Fibroblast of mammary gland (primary cell): ENCODE results near the gene ATP5MK.
"Not testable (repeated sequence)": the region's sequence is repeated elsewhere in the genome, so short reads cannot be mapped to it uniquely, and the experiment has no call there.

Source experiments
- DNase-seq: peaks from one replicate; pipeline ENCODE4 v3.0.0-alpha.2; 2010; ENCODE audit warnings: low read depth
- H3K4me3 ChIP-seq: 2 replicates; pipeline ENCODE4 v1.5.1; 2011; ENCODE audit warnings: low read depth, mild to moderate bottlenecking, low read length, moderate library complexity; ENCODE audit not compliant: control insufficient read depth
- CTCF ChIP-seq: conservative IDR thresholded peaks from 2 replicates; pipeline ENCODE4 v1.5.1; 2011; ENCODE audit warnings: low read depth, low read length, inconsistent platforms; ENCODE audit not compliant: control insufficient read depth, insufficient read depth

ATP5MK gene

DNA sequence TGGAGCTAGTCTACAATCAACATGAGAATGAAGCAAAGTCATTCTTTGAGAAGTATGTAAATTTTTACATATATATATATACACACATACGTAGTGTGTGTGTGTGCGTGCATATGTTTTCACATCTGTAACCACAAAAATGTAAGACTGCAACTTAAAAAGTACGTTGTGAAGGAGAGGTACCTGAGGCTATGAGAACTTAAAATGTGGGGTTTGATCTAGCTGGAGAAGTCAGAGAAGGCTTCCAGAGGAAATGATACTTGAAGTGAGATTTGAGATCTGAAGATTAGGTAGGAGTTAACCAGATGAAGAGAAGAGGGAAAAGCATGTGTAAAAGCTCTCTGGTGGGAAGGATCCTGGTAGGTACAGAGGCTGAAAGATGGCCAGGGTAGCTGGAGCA, 22.7 kb downstream of the ATP5MK start:
- H3K4me3 ChIP-seq = no peak overlapping the region
- no peak for TF ChIP-seq CTCF
- DNase-seq = no peak

GRCh38 chr10:103367782-103368518, 28.3 kb downstream of the ATP5MK start, which contains the start of gene TAF5:
Gene TAF5, plus strand, starts transcription at chr10:103367976. Its CDS starts 14 bp downstream, at chr10:103367990.
- H3K4me3 ChIP-seq = peak within 1 kb of the TSS; percentile 71
- TF ChIP-seq CTCF = no peak
- peak; percentile 94 for DNase-seq

DNA sequence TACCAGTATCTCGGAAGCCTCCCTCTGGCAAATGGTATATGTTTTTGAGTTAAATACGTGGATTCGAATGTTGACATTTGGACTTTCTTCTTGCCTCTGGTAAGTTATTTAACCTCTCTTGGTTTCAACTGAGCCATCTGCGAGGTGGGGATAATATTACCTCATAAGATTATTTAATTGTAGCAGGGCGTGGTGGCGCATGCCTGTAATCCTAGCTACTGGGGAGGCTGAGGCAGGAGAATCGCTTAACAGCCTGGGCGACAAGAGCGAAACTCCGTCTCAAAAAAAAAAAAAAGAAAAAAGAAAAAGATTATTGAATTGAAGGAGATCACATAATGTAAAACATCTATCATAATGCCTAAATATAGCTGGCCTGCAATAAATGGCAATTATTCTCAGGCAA, 28.9 kb downstream of the ATP5MK start:
- H3K4me3 ChIP-seq = peak overlapping the region; percentile 71
- no peak for TF ChIP-seq CTCF
- DNase-seq = no peak

- DNase-seq = peak; percentile 2
Observed at GRCh38 chr10:103360791-103361190, 35.5 kb downstream of the ATP5MK start.

GRCh38 chr10:103359493-103359892, 36.8 kb downstream of the ATP5MK start:
- DNase-seq, H3K4me3 ChIP-seq: not testable (repeated sequence)

More at GRCh38 chr10:103360791-103361190, 35.5 kb downstream of the ATP5MK start:
- not testable (repeated sequence) for H3K4me3 ChIP-seq

DNA sequence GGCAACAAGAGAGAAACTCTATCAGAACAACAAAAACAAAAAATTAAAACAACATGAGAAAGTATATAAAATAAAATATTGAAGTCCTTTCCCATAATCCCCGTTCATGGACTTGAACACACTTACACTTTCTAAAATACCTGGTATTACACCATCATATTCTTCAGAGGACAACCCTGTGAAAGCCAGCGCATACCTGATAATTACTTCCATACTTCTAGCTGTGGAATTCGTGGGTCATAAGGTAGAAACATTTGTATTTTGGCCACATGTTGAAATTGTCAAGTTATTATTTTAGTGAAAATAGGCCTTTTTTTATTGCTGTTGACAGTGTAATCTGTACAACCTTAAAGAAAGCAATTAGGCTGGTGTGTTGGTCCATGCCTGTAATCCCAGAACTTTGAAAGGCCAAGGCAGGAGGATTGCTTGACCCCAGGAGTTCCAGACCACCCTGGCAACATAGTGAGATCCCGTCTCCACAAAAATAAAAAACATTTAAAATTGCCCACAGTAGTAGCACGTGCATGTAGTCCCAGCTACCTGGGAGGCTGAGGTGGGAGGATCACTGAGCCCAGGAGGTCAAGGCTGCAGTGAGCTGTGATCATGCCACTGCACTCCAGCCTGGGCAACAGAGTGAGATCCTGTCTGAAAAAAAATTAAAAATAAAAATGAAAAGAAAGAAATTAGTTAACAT, 40.2 kb downstream of the ATP5MK start:
- TF ChIP-seq CTCF = no peak
- DNase-seq = no peak
- no peak overlapping the region for H3K4me3 ChIP-seq

DNA sequence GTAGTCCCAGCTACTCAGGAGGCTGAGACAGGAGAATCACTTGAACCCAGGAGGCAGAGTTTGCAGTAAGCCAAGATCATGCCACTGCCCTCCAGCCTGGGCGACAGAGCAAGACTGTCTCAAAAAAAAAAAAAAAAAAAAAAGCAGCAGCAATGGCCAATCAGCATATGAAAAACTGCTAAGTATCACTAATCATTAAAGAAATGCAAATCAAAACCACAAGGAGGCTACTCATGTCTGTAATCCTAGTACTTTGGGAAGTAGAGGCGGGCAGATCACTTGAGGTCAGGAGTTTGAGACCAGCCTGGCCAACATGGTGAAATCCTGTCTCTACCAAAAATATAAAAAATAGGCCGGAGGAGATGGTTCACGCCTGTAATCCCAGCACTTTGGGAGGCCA, 41.7 kb downstream of the ATP5MK start:
- not testable (repeated sequence) for DNase-seq, H3K4me3 ChIP-seq

- no peak for TF ChIP-seq CTCF
- DNase-seq = no peak
- no peak overlapping the region for H3K4me3 ChIP-seq
Observed at GRCh38 chr10:103353281-103353680, 43.0 kb downstream of the ATP5MK start.
